ENCODE results near the gene UNC79.
"Not testable (repeated sequence)": the region's sequence is repeated elsewhere in the genome, so short reads cannot be mapped to it uniquely, and the experiment has no call there.

The UNC79 gene

DNA sequence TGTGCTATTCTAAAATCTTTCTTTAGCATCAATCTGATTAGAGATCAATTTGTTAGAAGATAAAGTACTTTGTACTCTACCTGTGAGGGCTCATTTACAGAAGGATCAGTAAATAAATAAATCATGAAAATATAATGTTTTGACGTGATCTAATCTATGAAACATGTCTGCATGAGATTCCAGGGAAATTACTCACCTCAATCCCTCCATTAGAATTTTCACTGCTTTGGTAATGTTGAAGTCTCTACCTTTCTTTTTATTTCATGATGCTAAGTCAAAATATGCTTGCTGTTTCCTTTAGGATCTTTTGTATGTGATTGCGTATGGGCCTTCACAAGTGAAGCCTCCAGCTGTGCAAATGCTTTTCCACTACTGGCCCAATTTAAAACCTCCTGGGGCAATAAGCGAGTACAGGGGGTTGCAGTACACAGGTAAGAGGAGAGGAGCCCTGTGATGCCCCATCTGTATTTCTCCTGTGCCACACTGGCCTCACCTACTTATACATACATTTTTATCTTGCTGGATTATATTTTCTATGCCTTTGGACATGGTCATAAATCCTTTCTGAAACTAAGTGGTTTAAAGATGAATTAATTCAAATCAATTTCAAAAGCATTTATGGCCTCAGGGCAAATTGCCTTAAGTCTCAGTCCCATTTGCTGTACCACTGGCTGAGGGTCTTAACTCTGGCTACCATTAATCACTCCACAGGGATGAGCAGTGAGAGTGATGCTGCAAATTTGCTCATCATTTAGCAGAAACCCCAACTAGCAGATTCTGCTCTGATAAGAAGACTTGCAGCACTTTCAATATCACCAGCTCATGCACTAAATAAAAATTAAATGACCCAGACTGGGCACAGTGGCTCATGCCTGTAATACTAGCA, 66.4 kb downstream of the UNC79 start:
- DNase-seq = no peak

DNA sequence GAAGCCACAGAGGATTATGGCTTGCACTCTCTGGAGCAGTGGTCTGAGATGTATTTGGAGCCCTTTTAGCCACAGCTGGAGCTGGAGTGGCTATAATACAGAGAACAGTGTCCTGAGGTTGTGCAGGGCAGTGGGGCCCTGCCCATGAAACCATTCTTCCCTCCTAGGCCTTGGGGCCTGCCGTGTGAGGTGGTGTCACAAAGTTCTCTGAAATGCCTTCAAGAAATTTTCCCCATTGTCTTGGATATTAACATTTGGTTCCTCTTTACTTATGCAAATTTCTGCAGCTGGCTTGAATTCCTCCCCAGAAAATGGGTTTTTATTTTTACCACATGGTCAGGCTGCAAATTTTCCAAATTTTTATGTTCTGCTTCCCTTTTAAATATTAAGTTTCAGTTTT, 79.3 kb downstream of the UNC79 start:
- no peak for DNase-seq

DNA sequence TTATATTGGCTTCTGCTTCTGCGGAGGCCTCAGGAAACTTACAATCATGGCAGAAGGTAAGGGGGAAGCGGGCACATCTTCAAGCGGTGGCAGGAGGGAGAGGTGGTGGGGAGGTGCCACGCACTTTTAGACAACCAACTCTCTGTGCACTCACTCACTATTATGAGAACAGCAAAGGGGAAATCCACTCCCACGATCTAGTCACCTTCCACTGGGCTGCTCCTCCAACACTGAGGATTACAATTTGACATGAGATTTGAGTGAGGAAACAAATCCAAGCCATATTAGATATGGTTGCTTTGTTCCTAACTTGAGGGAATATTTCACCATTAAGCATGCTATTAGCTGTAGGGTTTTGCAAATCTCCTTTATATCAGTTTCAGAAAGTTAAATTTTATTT, 80.3 kb downstream of the UNC79 start:
- no peak for DNase-seq

DNA sequence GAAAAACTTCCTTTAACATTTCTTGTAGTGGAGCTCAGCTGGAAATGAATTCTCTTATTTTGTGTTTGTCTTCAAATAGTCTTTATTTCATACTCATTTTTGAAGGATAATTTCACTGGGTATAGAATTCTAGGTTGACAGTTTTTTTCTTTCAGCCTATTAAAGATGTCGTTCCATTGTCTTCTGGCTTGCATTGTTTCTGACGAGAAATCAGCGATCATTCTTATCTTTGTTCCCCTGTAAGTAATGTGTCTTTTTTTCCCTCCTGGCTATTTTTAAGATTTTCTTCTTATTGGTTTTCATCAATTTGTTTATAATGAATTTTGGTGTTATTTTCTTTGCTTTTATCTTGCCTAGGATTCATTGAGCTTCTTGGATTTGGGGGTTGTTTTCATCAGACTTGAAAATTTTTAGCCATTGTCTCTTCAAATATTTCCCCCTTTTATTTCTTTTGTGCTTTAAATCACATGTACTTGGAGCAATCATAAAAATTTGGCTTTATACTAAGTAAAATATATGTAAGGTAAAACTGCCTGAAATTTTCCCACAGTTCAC, 89.4 kb downstream of the UNC79 start:
- DNase-seq = no peak

DNA sequence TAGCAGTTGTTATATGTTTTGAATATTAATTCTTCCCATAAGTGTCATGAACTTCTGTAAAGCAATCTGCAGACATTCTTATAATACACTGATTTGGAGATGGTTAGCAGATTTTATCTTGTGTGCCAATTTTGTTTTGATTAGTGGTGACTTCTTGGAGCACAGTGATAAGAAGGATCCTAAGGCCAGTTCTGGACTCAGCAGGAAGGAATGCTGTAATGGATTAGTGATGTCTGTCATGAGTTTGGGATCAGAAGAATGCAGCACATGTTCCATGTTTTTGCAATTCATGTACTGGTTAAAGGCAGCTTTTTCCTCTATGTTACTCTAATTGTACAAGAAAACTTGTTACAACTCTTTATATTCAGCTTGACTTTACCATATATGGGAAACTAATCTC, 91.5 kb downstream of the UNC79 start:
- DNase-seq = no peak

DNA sequence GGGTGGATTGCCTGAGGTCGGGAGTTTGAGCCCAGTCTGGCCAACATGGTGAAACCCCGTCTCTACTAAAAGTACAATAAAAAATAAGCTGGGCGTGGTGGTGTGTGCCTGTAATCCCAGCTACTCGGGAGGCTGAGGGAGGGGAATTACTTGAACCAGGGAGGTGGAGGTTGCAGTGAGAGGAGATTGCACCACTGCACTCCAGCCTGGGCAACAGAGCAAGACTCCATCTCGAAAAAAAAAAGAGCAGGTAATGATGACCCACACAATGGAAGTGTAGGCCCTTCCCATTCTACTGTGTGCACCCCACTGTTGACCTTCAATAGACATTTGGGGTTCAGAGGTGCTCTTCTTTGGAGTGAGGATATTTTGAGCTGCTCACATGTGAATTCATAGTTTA, 94.5 kb downstream of the UNC79 start:
- not testable (repeated sequence) for DNase-seq

DNA sequence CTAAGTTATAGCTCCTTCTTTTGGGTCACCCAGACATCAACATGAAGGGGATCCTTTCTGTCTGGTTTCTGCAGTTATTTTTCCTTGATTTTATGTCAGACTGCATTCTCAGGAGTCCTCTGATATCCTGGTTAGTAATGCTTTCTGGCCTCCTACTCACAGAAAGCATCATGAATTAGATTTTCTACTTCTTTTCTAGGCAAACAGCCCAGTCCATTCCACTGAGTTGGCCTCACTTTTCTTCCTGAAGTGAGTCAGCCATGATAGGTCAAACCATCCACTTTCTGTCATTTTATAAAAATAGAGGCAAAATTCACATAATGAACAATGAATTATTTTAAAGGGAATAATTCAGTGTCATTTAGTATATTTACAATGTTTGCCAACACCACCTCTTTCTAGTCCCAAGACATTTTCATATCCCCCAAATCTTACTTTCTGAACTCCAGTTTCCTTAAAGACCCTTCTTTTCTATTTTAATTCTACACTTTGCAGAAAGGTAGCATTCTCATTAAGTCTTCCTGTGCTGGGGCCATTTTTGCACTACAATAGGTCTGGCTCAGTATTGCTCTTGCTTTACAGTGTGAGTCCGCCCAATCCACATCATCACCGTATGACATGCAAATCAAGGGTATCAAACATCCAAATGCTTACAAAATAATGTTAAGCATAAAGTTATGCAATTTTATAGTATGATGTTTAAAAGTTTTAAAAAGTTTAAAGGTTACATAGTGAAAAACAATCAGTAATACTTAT, 95.1 kb downstream of the UNC79 start:
- no peak for DNase-seq

DNA sequence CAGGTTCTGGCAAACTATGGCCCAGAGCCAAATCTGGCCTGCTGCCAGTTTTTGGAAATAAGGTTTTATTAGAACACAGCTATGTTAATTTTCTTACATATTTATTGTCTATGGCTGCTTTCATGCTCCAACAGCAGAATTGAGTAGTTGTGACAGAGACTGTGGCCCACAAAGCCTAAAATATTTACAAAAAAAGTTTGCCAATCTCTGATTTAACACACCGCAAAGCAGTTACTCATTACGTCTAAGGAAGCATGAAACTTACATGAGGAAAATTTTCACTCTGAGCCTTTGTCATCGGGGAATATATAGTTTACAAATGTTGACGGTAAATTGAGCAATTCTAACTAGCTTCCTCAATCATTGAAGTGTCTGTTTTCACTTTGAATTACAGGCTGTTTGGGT, 96.5 kb downstream of the UNC79 start:
- DNase-seq = no peak

DNA sequence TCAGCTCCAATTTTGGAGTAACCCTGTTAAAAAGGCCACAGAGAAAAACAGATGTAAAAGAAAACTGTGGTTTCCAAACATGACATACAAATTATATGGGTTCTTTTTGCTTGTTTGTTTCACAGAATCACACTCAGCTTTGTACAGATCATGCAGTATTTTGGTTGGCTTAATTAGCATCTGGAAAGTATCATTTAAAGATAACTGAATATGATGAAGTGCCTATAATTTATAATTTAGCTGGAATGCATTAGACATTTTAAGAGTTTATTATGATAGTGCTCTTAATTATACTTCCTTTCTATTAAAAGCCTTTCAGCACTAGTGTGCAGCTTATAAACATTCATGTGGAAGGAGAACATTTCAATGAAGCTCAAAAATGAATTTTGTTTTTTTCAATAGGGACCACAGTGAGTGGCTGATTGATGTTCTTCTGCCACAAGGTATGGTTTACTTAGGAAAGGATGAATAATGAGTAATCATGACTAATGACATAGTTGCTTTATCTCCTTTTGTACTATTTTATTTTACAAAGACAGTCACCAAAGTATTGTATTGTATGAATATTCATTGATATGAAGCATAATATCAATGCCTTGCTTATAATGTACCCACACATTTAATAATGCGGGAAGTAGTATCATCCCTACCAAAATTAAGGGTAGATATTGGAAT, 98.3 kb downstream of the UNC79 start:
- no peak for DNase-seq

DNA sequence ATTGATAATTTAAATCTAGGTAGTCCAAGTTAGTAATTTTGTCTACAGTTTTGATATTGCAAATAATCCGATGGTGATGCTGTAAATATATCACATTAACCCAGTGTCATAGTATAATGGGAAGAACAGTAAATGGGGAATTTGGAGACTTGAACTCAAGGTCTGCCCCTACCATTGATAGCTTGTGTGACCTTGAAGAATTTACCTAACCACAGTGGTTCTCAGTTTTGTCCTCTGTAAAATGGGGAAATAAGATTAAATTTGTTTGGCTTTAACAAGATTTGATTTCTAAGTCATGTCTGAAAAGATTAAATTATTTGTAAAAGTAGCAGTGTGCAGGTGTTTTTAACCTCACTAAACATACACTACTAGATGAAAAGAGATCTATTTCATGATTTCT, 100.9 kb downstream of the UNC79 start:
- no peak for DNase-seq

DNA sequence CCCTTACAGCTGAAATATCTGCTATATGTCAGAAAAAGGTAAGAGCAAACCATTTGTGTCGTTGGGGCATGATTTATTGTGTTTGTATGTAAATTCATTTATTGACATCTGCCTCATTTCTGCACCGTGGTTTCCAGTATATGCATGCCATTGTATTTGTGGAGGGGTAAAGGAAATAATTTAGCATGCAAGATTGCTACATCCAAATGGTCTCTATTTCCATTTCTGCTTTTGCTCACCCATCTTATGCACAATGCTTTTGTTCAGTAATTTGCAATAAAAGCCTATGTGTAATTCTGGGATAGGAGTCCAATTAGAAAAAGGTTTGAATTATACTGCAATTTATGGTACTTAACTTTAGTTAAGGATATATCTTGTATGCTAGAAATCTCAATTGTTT, 101.8 kb downstream of the UNC79 start:
- no peak for DNase-seq

DNA sequence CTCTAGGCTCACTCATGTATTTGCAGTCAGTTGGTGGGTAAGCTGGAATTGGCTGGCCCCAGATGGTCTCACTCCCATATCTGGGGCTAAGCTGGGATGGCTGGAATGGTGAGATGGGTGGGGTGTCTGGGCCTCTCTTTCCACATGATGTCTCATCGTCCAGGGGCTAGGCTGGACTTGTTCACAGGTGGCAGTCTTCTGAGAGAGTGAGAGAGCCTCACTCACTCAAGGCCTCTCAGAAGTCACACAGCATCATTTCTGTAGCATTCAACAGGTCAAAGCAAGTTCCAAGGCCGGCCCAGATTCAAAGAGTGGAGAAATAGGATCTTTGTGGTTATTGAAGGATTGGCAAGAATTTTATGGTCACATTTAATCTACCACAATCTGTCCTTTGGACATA, 102.7 kb downstream of the UNC79 start:
- DNase-seq = no peak

DNA sequence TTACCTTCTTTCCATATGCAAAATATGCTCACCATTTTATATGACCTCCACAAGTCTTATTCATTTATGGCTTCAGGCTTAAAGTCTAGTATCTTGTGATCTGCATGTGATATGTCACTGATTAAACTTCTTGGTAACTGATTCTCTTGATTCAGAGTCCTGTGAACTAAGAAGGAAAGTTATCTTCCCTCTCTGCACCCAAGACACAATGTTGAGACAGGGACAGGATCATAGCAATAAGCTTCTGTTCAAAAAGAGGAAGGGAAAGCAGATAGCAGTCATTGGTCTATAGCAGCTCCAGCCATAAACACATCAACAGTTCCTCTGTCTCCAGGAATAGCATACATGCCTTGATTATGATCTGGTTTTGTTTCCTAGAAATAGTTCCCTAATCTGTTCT, 103.1 kb downstream of the UNC79 start:
- DNase-seq = no peak

DNA sequence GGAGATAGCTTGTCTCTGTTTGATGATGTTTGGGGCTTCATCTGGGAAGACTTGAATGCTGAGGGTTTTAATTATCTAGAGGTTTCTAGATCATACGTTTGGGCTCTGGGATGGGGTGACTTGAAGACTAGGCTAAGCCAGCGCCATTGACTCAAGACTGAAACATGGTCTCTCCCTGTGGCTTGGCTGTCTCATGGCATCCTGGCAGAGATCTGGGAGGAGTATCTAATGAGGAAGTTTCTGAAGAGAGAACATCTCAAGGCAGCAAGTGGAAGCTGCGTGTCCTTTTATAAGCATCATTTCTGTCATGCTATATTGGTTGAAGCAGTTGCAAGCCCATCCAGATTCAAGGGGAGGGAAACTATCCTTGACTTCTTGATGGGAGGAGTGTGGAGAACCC, 104.8 kb downstream of the UNC79 start:
- no peak for DNase-seq

DNA sequence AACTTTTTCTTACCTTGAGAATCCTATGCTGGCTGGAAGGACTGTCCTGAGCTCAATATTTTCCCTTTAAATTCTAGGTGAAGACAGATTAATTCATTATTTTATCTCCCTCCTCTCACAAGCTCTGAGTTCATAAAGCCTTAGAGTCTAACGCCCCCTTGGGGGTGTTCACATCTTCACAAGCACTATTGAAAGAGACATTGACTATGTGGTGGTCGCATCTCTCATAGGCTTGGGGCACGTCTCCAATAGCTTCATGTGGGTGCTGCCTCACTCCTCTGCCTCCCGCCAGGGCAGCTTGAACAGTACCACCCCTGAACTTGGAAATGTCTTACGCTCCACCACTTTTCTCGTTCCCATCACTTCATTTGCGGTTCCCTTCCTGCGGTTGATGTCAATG, 106.2 kb downstream of the UNC79 start:
- DNase-seq = no peak

DNA sequence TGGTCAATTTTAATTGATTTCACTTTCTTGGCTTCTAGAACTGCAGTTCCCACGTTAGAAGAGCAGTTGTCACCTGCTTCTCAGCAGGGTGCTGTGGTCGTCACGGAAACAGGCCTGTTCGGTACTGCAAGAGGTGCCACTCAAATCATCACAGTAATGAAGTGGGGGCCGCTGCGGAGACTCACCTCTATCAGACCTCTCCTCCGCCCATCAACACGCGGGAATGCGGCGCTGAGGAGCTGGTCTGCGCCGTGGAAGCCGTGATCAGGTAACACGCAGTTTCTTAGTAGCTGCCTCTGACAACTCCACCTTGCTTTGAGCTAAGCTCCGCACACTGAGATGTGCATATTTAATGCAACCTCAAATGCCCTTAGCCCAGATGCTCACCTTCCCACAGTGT, 107.2 kb downstream of the UNC79 start:
- DNase-seq = no peak

DNA sequence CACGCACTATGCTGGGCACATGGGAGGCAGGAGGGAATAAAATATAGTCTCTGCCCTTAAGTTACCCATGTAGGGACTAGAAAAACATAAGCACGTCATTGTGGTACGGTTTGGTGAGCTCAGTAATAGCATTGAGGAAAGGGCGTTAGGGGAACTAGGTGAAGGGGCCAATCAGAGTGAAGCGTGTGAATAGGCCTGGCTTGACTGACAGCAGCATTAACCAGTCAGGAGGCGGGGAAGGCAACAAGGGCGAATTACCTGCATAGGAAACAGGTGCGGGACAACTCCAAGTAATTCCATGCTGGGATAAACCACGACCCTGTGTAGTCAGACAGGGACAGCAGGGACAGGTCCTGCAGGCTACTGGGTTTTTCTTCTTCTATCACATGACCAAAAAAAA, 107.7 kb downstream of the UNC79 start:
- DNase-seq = peak in 1 of 2 experiments; percentile 21

DNA sequence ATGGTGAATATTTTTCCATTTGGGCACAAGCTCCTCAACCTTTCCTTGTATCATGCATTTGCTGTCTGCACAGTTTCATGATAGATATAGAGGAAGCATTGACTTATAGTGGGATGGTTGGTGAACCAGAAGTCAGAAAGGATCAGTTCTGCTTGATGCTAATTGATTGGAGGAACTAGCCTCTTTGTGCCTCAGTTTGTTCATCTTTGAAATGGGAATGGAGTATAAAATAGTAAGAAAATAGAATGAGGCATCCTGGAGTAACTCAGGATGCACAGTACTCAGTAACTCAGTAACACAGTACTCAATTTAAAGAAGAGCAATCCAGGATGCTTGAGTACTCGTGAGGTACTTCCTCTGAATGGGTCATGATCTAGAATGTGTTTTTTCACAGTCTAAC, 109.5 kb downstream of the UNC79 start:
- no peak for DNase-seq

DNA sequence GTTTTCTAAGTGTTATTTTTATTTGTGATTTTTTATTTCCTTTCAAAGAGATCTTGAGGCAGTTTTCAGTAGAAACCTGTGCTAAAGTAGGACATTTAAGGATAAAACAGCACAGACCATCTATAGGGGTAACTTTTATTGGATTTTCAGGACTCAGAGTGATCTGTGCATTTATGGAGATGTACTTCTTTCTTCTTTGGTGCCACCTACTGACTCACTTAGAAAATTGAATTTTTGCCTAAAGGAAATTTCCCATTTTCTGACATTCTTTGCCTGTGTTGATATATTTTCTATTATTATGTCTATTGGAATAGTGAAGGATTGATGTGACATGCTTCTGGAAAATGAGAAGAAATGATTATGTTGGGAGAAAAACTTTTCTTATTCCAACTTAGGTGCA, 113.0 kb downstream of the UNC79 start:
- DNase-seq = no peak

DNA sequence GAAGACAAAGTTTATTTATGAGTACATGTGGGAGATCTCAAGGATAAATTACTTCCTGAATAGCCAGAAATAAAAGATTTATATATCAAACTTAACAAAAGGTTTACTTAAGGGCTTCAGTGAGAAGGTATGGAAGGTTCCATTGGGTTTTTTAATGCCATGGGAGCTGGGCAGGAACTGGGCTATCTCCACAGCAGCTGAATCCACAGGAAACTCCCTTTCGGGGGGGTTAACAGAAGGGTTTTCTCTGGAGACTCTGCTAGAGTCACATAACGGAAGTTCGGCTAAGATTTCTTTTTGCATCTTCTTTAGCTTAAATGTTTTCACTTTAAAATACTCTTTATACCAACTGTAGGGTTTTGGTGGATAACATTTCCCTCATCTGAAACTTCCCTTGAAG, 113.5 kb downstream of the UNC79 start:
- no peak for DNase-seq

DNA sequence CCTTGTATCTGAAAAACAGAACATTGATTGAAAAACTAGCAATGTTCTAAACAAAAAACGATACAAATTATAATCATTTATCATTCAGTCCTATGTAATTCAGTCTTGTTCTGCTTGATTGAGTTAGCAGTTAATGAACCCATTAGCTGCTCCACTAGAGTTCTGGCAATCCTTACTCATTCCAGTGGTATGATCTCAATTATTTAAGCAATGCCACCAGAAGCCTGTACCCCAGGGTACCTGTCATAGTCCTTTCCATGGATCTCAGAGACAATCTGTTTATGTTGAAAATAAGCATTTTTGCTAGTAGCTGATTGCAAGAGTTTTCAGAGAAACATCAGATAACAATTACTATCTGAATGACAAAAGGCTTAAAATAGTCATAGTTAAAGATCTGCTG, 115.9 kb downstream of the UNC79 start:
- no peak for DNase-seq

DNA sequence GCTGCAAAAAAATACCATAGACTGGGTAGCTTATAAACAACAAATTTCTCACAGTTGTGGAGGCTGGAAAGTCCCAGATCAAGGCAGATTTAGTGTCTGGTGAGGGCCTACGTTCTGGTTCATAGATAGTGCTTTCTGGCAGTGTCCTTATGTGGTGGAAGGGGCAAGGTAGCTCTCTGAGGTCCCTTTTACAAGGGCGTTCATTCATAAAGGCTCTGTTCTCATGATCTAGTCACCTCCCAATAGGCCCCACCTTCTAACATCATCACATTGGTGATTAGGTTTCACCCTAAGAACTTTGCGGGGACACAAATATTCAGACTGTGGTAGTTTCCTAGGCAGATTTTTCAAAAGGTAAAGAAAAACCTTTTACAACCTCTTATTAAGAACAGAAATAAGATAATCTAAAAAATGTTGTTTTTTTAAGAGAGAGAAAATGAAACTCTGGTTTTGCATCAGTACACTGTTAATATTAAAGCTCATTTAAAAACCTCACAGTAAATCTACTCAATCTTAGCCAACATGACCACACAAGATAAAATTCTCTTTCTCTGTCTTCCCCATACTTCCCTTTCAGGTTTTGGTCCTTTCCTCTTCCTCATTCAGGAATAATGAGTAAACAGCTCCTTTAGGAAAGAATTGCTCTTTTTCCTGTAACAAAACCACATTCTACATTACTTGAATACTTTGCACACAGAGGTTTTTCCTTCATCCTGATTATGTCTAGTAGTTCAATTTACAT, 117.5 kb downstream of the UNC79 start:
- DNase-seq = no peak

DNA sequence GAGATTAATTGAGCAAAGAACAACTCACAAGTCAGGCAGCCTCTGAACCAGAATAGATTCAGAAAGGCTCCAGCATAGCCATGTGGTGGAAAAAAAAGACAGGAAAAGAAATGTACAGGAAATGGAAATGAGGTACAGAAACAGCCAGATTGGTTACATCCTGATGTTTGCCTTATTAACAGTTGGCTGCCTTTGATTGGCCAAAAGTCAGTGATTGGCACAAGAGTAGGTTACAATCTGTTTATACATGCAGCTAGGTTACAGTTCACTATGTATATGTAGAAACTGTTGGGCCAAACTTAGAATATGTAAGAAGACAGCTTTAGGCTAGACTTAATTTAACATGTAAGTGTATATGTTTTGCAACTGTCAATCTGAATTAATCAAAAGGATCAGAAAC, 118.9 kb downstream of the UNC79 start:
- DNase-seq = no peak
